GM19328 (cell line): Measurements from ENCODE around the gene ATF5.
"Not testable (repeated sequence)": the region's sequence is repeated elsewhere in the genome, so short reads cannot be mapped to it uniquely, and the experiment has no call there.

Source experiments
- ATAC-seq: cut with Tn5 transposase; IDR thresholded peaks from one replicate; pipeline ENCODE4 v1.9.1; 2021; ENCODE audit warnings: mild to moderate bottlenecking, moderate library complexity; ENCODE audit not compliant: unreplicated experiment

Gene ATF5

DNA sequence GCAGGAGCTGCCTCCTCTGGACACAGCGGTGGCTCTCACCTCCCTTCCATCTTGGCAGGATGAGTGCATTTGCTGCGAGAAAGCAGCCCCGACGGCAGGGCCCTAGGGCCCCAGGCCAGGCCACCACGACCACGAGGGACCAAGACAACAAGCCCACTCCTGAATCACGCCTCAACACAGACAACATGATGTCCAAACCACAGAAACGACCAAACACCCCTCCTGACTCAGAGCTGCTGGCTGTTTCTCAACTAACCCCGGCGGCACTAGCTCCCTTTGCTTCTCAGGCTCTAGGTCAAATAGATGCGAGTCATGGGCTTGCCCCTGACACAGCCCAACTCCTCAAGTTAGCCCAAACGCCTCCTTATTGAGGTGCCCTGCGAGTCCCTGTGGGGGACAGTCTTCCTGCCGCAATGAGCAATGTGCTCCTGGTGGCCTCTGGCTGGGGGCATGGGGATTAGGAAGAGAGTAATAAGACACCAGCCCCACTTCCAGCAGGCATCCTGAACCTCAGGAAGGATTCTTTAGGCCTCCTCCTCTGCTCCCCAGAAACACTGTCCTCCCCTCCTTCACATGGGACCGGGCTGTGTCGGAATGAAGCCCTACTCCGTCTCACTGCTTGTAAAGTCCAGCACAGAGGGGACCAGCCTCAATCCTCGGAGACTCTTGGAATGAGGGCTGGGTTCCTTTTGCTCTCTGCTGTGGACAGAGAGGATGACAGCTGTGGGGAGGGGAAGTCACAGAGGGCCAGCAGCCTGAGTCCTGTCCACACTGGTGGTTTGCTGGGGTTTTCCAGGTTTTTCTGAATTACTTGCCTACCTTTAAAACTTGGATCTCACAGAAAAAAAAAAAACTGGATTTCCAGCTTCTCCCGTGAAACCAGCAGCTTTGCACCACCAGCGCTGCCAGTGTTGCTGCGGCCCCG is 6.9 kb upstream of the ATF5 start:
- no peak for ATAC-seq

GRCh38 chr19:49923055-49924003 is 5.7 kb upstream of the ATF5 start:
- no peak for ATAC-seq

GRCh38 chr19:49924004-49924880 is 4.8 kb upstream of the ATF5 start:
- no peak for ATAC-seq

DNA sequence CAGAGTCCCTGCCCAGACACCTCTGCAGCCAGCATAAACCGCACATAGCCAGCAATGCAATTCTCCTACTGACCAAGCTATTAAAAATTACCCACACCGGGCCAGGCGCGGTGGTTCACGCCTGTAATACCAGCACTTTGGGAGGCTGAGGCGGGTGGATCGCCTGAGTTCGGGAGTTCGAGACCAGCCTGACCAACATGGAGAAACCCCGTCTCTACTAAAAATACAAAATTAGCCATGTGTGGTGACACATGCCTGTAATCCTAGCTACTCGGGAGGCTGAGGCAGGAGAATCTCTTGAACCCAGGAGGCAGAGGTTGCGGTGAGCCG is 4.2 kb upstream of the ATF5 start:
- ATAC-seq, result not testable (repeated sequence)

DNA sequence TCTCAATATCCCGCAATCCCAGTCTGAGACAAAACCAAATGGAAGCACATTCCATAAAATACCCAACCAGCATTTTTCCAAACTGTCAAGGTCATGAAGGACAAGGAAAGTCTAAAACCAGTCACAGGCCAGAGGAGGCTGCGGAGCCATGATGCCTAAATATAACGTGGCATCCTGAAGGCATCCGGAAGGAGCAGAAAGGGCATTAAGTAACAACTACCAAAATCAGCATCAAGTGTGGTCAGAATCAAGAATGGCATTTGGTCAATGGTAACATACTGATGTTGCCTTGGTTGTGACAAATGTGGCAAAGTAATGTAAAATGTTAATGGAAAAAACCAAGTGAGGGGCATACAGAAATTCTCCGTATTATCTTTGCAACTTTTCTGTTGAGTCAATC is 3.5 kb upstream of the ATF5 start:
- ATAC-seq, result no peak

DNA sequence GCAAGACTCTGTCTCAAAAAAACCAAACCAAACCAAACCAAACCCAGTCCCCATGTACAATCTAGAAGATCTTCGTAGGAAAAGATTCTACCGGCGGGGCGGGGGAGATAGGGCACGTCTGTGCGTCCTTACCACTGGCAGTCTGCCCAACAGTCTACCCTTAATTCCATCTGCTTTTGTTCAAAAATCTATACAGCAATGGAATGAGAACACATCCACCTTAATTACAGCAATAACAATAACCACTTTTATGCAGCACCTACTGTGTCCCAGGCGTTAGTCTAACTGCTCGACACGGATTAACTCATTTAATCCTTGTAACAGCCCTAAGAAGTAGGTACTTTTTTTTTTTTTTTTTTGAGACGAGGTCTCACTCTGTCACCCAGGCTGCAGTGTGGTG is 2.5 kb upstream of the ATF5 start:
- ATAC-seq, result no peak

GRCh38 chr19:49927526-49928264 is 1.3 kb upstream of the ATF5 start:
- ATAC-seq, result no peak

- peak; percentile 62 for ATAC-seq
Observed at GRCh38 chr19:49929611-49930482, 842 bp downstream of the ATF5 start.

- no peak for ATAC-seq
Observed at GRCh38 chr19:49930483-49931011, 1.5 kb downstream of the ATF5 start.

DNA sequence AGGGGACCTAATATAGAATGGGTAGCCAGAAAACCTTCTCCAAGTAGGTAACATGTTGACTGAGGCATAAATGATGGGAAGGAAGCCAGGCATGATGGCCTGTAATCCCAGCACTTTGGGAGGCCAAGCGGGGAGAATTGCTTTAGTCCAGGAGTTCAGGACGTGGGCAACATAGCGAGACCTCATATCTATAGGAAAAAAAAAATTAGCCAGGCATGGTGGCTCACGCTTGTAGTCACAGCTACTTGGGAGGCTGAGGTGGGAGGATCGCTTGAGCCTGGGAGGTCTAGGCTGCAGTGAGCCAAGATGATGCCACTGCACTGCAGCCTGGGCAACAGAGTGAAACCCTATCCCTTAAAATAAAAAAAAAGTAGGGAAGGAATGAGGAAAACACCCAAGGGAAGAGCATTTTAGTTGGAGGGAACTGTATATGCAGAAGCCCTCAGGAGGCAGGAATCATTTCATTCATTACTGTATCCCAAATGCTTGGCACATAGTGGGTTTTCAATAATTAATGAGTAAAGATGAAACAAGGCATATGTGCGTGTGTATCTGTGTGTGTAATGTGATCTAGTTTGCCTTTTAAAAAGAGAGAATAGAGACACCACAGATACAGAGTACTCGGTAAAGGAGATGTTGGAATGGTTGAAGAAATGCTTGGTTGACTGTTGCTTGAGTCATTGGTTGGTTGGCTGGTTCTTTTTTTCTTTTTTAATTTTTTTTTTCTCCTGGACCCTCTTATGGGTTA is 2.5 kb downstream of the ATF5 start:
- ATAC-seq, result no peak

DNA sequence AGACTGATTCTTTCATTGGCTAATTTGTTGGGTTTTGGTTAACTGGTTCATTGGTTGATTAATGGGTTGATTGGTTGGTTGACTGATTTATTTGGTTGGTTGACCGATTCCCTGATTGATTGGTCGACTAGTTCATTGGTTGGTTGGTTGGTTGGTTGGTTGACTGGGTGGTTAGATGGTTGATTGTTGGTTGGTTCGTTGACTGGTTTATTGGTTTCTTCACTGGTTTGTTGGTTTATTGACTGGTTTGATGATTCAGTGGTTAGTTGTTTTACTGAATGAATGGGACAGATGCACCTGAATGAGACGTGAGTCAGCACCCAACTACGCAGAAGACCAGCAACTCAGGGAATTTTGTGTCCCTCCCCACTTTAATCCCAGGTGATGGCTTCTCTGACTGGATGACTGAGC is 3.0 kb downstream of the ATF5 start:
- ATAC-seq, result no peak

DNA sequence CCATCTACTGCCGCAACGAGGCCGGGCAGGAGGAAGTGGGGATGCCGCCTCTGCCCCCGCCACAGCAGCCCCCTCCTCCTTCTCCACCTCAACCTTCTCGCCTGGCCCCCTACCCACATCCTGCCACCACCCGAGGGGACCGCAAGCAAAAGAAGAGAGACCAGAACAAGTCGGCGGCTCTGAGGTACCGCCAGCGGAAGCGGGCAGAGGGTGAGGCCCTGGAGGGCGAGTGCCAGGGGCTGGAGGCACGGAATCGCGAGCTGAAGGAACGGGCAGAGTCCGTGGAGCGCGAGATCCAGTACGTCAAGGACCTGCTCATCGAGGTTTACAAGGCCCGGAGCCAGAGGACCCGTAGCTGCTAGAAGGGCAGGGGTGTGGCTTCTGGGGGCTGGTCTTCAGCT is 3.7 kb downstream of the ATF5 start:
- ATAC-seq, result no peak

DNA sequence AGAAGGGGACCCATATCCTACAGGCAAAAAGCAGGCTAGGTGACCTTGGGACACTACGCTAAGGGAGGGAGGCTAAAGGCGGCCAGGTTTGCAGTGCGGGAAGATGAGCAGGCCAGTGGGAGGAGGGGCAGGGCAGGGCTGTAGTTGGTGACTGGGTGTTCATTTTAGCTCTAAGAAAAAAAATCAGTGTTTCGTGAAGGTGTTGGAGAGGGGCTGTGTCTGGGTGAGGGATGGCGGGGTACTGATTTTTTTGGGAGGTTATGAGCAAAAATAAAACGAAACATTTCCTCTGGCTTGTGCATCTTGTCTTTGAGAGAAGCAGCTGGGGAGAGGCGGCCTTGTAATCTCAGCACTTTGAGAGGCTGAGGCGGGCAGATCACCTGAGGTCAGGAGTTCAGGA is 4.6 kb downstream of the ATF5 start:
- no peak for ATAC-seq

- ATAC-seq, result no peak
Observed at GRCh38 chr19:49936549-49936948, 7.5 kb downstream of the ATF5 start.

GRCh38 chr19:49937750-49938381 is 8.9 kb downstream of the ATF5 start:
- no peak for ATAC-seq

GRCh38 chr19:49938662-49939061 is 9.7 kb downstream of the ATF5 start:
- ATAC-seq, result no peak

DNA sequence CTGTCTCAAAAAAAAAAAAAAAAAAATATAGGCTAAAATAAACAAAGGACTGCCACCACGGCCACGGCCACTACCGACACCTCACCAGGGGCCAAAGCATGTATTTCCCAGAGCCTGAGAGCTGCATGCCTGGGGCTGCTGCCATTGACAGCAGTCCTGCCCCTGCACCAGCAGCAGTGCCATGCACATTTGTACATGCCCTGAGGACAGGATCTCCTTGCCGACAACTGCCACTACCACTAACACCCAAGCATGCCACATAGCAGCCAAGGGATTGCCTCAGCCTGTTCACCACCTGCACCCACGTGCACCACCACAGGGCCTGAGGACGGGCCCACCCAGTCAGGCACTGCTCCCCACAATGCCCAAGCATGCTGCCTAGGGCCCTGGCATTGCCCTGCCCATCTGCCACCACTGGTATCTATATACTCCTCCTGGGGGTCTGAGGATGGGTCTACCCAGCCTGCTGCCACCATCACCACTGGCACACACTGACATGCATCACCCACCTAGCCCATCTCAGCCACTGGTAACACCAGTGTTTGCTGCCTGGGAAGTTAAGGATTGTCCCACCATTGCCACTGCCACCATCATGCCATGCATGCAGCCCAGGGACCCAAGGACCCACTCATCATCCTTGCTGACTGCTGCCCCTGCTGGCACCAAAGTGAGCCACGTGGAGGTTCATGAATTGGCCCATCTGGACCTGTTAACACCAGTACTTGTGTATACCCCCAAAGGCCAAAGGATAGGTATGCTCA is 10.9 kb downstream of the ATF5 start:
- no peak for ATAC-seq
